Cardiac fibroblast (primary cell): ENCODE measurements around the gene NME1.
"Not testable (repeated sequence)": the region's sequence is repeated elsewhere in the genome, so short reads cannot be mapped to it uniquely, and the experiment has no call there.

Experiments used
- DNase-seq, 2 donors: peaks; one replicate each; pipeline versions ENCODE4 v3.0.0 to v3.0.0-alpha.2; 2010; ENCODE audit warnings: low read depth in 2 of 2
- H3K4me3 ChIP-seq, 2 donors: replicated peaks in 1 of 2; 1 replicate in 1 of 2; 2 replicates in 1 of 2; pipeline ENCODE4 v1.5.1; 2011; ENCODE audit warnings: low read depth in 2 of 2, low read length in 2 of 2, mild to moderate bottlenecking in 2 of 2, moderate library complexity in 1 of 2
- CTCF ChIP-seq: IDR thresholded peaks from one replicate; pipeline ENCODE4 v1.5.1; 2011; ENCODE audit warnings: low read depth, mild to moderate bottlenecking, low read length, inconsistent platforms

NME1 gene

GRCh38 chr17:51120357-51120738 lies 33.0 kb upstream of the NME1 start:
- H3K4me3 ChIP-seq, result peak overlapping the region; percentile 98 to 99
- DNase-seq, result peak in 1 of 2 donors; percentile 44
- no peak for TF ChIP-seq CTCF

- H3K4me3 ChIP-seq, result peak within 1 kb of the TSS; percentile 98 to 99
- peak; percentile 98 to 99 for DNase-seq
- no peak for TF ChIP-seq CTCF
Observed at GRCh38 chr17:51120739-51121619, 32.4 kb upstream of the NME1 start, which contains the start of gene SPAG9. SPAG9 (minus strand) TSS chr17:51120868; CDS start chr17:51120656, 212 bp downstream.

- no peak for TF ChIP-seq CTCF
- peak; percentile 96 to 98 for DNase-seq
- peak overlapping the region; percentile 50 to 61 for H3K4me3 ChIP-seq
Observed at GRCh38 chr17:51121620-51122472, 31.5 kb upstream of the NME1 start.

GRCh38 chr17:51122473-51123115 lies 30.8 kb upstream of the NME1 start:
- DNase-seq, H3K4me3 ChIP-seq: not testable (repeated sequence)

GRCh38 chr17:51124640-51125503 lies 28.5 kb upstream of the NME1 start:
- DNase-seq, result no peak
- no peak for TF ChIP-seq CTCF

GRCh38 chr17:51128076-51128475 lies 25.3 kb upstream of the NME1 start:
- H3K4me3 ChIP-seq, result no peak overlapping the region
- no peak for TF ChIP-seq CTCF
- peak; percentile 25 to 50 for DNase-seq

More at GRCh38 chr17:51124640-51125503, 28.5 kb upstream of the NME1 start:
- no peak overlapping the region for H3K4me3 ChIP-seq
